IMR-90 (cell line): ENCODE results near the gene PKDCC.

Experiments used
- BHLHE40 ChIP-seq: fragments of 150-350 bp; IDR thresholded peaks from 2 replicates; pipeline ENCODE4 v1.6.1; 2016; ENCODE audit warnings: mild to moderate bottlenecking, low read depth, low read length
- CEBPB ChIP-seq: IDR thresholded peaks from 2 replicates; pipeline ENCODE4 v1.6.1; 2012; ENCODE audit warnings: low read depth, low read length, improper control_type of control experiment
- CTCF ChIP-seq: conservative IDR thresholded peaks from 2 replicates; pipeline ENCODE4 v1.5.1; 2012; ENCODE audit warnings: mild to moderate bottlenecking, low read depth, low read length, improper control_type of control experiment
- ELK1 ChIP-seq: fragments of 150-350 bp; IDR thresholded peaks from 2 replicates; pipeline ENCODE4 v1.6.1; 2016; ENCODE audit warnings: low read depth, mild to moderate bottlenecking, low read length, moderate library complexity, borderline replicate concordance
- FOS ChIP-seq: fragments of 150-350 bp; IDR thresholded peaks from 2 replicates; pipeline ENCODE4 v1.6.1; 2016; ENCODE audit warnings: low read depth, low read length
- MAFK ChIP-seq: IDR thresholded peaks from 2 replicates; pipeline ENCODE4 v1.6.1; 2012; ENCODE audit warnings: low read depth, low read length, improper control_type of control experiment
- NFE2L2 ChIP-seq: fragments of 150-350 bp; IDR thresholded peaks from 2 replicates; pipeline ENCODE4 v1.6.1; 2016; ENCODE audit warnings: low read depth, mild to moderate bottlenecking, low read length
- POLR2A ChIP-seq: IDR thresholded peaks from 2 replicates; pipeline ENCODE4 v1.6.1; 2012; ENCODE audit warnings: mild to moderate bottlenecking, low read depth, low read length
- RAD21 ChIP-seq: IDR thresholded peaks from 2 replicates; pipeline ENCODE4 v1.6.1; 2012; ENCODE audit warnings: low read length, improper control_type of control experiment
- RCOR1 ChIP-seq: IDR thresholded peaks from 2 replicates; pipeline ENCODE4 v1.6.1; 2012; ENCODE audit warnings: mild to moderate bottlenecking, low read length, improper control_type of control experiment; ENCODE audit not compliant: insufficient replicate concordance
- USF2 ChIP-seq: fragments of 150-350 bp; IDR thresholded peaks from 2 replicates; pipeline ENCODE4 v1.6.1; 2017; ENCODE audit warnings: mild to moderate bottlenecking, antibody characterized with exemption, low read length, low read depth

- TF ChIP-seq POLR2A = no peak
- no peak for TF ChIP-seq FOS
- TF ChIP-seq CTCF = no peak
- TF ChIP-seq NFE2L2 = no peak
- TF ChIP-seq CEBPB = no peak
- no peak for TF ChIP-seq ELK1
- no peak for TF ChIP-seq RCOR1
- TF ChIP-seq RAD21 = no peak
- TF ChIP-seq USF2 = no peak
- no peak for TF ChIP-seq MAFK
- TF ChIP-seq BHLHE40 = no peak
Measured at GRCh38 chr2:41999592-42000281, 48.1 kb upstream of the PKDCC start.
